Femur (tissue), 1 donor: Measurements from ENCODE around the gene DNER.

Experiments
- DNase-seq: peaks from one replicate; pipeline ENCODE4 v3.0.0-alpha.2; 2017

Gene DNER

DNA sequence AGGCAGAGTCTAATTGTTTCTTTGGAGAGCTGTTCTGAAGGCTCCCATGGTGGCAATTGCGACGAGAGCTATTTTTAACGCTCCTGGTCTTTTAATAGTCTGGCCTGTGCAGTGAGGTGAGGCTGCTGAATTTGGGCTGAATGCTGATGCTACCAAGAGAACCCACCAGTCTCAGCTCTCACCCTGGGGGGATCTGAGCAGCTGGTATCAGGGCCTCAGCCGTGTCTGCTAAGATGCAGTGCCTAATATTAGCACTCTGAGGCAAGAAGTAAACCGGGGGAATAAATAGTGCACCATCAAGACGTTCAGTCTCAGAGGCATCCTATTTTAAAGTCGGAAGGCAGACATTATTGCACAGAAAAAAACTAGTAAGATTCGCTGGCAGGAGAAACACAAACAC, 228.5 kb downstream of the DNER start:
- DNase-seq = no peak

DNA sequence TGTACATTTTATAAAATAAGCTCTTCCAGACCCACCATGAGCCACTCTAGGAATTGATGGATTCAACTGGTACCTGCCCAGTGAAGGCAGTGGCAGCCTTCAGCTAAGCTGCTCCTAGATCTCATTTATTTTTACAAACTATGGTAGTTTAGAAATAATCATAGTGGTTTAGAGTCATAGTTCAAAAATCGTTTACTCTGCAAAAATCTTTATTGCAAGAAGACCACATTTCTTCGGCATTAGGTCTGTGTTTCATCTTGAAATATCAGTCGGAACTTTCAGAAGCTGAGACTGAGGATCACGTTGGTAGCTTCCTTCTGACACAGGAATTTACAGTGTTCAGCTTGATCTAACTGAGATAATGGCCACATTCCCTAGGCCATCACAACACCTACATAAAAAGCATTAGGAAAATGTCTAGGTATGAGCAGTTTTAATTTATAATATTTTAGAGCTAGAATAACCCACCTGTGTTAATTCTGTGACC, 237.0 kb downstream of the DNER start:
- no peak for DNase-seq

DNA sequence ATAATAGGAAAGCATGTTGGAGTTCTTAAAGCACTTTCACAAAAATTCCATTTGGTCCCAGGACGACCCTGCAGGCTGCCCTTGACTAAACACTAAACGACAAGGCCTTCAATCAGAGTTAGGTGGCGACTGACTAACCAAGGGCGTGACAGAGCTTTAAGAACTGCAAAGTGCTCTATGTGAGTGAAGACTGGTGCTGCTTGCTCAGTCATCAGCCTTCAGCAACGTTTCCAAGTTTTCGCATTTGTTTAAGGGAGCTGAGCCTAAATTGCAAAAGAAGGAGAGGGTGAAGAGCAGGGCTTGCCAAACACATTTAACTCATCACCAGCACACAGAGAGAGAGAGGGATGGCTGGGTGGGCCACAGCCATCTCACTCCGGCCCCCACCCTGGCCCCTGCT, 238.6 kb downstream of the DNER start:
- DNase-seq = no peak

DNA sequence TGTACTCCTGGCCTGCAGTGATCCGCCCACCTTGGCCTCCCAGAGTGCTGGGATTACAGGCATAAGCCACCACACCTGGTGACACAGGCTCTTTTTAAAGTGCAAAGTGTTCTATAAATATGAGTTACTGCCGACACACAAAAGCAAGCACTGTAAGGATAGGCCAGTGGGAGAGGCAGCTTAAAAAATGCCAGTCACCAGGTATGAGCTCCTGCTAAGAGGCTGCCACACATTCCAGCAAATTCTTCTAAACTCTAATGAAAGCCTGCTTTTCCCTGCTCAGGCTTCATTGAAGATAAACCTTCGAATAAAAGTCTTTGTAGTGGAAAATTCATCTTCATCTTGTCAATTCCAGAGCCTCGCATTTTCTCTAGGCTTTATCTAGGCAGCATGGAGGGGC, 240.2 kb downstream of the DNER start:
- DNase-seq = no peak

DNA sequence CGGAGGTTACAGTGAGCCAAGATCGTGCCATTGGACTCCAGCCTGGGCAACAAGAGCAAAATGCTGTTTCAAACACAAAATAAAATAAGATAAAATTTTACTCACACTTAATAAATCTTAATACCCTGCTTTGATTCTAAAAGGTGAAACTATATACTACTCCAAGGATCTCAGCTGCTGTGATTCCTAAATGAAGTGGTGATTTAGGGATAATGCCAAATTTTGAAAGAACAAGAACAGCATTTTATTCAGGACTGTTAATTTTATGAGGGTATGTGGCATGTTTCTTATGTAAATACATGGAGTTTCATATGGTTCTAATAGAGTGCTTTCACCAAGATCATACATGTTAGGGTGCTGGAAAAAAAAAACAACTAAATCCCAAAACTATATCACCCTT, 243.6 kb downstream of the DNER start:
- DNase-seq = no peak

DNA sequence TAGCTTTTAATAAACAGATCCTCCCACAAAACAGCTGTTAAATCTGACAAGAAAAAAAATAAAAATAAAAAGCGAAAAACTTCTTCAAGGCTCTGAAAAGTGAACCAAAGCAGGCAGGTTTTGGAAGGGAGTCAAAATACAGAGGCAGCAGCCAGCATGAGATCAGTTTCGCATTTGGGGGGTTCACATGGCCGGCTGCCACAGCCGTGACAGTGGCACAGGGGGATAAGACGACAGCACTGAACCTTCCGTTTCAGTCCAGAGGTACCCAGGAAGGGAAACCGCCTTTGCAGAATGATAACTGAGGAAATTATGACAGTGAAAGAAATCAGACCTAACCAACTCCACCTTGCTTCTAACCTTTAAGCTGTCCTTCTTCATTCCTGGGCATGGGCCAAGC, 246.6 kb downstream of the DNER start:
- no peak for DNase-seq

DNA sequence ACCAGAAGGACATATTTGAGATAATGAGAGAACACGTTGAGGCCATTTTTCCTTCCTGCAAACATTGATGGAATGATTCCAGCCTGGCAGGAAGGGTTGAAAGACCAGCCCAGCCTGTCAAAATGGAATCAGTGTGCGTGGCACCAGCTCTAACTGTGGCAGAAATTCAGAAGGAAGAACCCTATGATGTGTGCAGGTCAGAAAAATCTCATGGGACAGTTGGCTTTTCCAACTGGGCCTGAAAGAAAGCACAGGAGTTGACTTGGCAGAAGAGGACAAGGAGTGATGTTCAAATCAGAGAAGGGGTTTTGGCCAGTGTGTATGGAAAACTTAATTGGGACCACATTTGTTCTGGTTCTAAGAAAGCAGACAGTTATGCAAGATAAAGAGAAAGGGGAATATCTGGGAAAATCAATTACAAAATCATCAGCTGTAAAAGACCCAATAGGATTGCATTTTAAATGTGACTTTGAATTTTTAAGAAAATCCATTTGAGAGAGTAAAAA, 250.5 kb downstream of the DNER start:
- DNase-seq = no peak

DNA sequence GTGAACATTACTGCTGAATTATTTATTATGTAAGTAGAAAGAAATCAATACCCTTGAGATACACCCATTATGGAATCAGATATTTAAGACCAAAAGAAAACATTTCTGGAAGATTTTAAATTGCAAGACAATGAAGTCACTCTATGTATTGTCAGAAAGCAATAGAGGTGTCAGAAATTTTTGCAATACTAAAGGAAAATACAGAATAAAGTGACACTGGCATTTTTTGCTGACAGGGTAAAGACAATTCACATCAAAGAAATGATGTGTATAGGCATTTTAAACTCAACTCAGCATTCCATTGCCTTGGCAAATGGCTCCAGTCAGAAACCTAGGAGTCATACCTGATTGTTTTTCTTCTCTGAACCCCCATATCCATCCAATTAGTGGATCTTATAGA, 252.2 kb downstream of the DNER start:
- DNase-seq = no peak

DNA sequence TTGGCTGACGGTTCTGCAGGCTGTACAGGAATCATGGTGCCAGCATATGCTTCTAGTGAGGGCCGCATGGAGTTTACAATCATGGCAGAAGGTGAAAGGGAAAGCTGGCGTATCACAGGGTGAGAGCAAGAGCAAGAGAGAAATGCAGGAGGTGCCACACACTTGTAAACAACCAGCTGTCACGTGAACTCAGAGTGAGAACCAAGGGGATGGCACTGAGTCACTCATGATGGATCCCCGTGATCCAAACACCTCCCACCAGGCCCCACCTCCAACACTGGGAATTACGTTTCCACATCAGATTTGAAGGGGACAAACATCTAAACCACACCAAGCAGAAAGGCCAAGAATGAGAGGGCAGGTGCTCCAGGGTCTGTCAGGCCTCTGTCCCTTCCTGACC, 258.3 kb downstream of the DNER start:
- DNase-seq = no peak

DNA sequence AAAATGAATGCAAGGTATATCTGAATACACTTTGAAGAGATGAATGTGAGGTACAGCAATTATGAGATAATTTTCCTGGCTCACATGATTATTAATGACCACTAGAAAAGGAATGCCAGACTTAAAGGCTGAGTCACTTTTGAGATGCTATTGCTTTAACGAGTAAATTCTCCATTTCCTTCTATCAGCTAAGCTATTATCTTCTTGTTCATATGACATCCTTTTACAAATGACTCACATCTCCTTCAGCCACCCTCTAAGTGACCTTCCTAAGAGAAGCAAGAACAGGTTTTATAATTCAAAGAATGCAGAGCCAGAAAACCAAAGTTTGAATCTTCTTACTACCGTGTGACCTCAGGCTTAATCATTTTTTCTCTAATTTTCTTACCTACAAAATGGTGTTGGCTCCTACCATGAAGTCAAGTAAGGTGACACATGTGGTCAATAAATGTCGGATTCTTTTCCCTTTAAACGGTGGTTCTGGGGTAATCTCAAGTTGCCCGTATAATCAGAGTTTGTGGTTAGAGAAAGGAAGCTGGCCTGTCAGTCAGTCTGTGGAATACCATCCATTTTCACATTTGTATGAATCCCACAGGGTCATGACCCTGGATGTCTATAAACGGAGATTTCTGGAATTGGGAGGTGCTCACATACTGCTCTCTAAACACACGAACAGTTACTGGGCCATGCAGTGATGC, 259.3 kb downstream of the DNER start:
- no peak for DNase-seq

DNA sequence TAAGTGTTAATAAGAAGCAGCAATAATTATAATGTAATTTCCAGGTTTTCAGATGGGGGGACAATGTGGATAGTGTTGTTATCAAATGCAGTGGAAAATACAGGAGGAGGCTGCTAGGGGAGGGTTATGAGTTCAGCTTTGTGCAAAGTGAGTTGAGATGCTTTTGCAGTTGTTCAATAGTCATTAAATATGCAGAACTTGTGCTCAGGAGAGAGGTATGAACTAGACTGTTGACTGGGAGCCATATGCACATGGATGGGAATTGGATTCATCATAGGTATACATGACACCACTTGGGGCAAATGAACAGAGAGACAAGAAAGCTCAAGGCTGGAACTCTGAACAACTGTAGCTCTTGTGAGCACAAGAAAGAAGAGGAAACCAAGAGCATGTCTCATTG, 261.1 kb downstream of the DNER start:
- DNase-seq = no peak

DNA sequence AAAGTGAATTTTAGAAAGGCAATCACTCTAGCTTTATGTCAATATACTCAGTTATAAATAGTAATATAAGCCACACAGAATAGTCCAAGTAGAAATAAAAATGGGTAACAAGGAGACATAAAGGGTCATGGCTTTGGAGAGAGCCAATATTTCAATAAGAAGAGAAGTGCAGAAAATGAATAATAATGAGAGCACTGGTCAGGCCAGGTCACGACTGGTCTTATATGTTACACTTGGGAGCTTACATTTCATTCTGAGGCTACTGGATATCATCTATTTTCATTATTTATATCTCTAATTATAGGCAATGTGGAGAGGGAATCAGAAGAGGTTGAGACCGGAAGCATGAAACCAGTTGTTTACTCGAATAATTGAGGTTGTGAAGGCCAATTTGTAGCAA, 262.5 kb downstream of the DNER start:
- no peak for DNase-seq

DNA sequence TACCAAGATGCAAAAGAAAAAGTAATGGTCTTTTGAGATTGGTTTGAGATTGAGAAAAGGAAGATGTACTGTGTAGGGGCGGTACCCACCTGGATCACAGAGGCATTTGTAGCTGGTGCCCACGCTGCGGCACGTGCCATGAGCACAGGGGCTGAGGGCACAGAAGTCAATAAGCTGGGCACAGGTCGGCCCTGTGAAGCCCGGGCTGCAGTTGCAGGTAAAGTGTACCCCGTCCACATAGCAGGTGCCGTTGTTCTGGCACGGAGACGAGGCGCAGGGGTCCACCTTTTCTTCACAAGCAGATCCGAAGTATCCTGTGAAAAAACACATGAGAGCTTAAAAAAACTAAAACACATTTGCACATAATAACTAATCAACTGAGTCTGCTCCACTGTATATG, 267.1 kb downstream of the DNER start:
- DNase-seq = no peak

DNA sequence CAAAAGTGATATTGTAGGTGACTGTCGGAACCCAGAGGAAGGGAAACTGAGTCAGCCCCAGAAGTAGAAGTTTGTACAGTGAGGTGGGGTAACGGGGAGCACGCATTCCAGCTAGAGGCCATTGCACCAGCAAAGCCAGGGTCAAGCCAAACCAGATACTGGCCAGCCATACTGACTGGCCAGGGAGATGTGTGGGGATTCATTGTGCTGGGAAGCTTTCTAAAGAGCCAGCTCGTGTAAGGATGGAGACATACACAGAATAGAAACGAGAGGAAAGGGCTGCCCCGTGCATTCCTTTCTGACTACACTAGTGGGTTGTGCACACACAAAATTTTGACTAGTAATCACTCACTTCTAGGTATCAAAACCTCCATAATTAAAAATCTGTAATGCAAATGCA, 268.0 kb downstream of the DNER start:
- DNase-seq = no peak

DNA sequence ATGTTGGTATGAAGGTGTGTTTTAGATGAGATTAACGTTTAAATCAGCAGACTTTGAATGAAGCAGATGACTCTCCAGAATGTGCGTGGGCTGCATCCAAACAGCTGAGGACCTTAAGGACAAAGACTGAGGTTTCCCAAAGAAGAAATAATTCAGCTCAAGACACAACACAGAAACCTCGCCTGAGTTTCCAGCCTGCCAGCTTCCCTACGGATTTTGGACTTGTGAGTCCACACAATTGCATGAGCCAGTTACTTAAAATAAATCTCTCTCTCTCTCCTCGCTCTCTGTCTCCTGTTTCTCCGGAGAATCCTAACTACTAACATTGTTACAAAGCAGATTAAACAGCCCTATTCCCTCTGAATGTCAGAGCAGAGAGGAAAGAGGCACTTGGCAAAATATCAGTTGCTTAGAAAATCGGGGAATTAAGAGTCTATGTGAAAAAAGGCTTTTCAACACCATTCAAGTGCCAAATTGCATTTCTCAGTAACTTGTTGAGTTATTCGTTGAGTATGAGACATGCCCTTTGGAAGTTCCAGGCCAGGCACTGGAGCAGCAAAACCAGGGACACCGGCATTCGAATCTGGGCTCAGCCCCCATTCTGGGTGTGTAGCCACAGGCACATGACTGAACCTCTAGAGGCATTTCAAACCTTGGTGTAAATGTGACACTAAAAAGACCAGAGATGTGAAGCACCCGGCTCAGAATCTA, 268.7 kb downstream of the DNER start:
- DNase-seq = peak; percentile 48

DNA sequence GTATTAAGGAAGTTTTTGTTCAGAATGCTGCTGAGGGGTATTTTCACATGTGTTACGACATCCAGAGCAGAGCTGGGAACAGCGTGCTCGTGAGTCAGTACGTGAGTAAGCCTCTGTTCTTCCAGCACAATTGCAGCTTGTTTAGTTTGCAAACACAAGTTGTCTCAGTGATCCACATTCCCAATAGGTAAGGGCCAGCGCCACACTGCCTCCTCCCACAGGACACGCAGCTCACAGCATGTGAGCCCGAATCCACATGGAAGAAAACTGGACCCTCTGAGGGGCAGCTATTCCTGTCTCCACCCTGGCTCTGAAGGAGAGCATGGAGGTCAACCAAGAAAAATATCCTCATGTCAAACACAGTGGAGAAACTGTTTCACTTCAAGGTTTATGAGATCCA, 269.3 kb downstream of the DNER start:
- peak; percentile 36 for DNase-seq

DNA sequence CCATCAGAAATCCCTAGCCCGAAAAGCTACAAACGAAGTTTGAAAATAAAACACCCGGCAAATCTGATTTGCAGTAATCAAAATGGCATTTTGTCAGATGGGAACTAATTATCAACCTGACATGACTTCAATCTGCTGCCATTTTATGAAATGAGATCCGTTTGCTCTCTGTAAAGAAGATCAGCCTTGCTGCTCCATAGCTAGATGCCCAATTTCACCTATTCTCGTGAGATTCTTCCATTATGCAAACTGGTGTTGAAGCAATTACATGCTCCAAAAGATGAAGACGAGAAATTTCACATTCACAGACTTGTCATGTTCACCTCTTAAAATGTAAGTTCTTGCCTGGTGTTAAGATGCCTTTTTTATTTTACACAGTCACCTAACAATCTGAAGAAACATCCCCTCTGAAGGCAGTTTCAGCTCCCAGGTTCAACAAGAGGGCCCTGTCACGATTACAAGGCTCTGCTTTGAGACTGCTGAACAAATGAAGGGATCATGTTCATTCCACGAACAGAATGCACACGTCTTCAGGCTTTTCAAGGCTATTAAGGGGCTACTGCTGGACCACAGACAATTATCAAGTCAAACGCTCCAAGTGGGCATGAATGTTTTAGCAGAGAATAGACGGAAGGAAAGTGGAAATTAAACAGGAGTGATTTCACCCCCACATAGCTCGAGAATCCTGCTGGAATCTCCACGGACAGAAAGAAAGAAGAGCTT, 270.6 kb downstream of the DNER start:
- no peak for DNase-seq

DNA sequence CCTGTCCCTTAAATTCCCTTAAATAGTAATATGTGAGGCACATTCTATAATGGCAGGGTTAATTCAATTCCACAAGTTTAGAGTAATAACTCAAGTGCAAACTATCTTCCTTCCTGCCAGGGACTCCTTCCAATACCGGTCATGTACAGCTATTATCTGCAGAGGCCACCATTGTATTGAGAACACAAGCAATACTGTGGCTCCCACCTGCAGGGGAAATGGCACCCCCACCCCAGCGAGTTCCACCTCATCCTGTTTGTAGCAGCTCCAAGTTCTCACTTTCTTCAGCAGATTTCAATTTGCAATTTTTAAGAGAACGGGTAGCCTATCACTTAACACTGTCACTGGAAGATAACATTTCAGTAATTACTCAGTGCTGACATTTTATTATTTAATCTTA, 271.2 kb downstream of the DNER start:
- DNase-seq = no peak

DNA sequence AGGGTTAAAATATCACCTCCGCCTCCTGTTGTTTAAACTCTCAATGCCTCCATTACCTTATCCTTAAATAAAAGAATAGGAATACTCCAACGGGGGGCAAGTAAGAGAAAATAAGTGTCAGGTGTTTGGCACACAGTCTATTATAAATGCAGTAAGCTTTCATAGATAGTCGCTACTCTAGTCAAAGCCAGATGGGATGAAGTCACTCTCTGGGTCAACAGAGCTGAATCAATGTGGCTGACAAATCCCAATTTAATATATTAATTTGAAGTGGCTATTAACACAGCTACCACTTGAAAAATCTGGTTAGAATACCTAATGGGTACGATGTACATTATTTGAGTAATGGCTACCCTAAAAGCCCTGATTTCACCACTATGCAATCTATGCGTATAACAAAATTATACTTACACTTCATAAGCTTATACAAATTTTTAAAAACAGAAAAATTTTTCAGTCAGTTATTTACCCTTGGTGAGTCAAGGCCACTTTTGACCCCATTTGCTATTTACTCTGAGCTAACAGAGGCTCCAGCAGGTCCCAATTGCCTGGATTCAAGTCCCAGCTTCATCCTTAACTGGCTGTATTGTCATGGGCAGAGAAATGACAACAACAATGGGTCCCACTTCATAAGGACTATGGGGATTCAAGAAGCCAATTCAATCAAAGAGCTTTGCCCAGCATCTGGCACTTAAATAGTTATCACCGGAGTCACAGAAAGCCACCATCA, 275.8 kb downstream of the DNER start:
- DNase-seq = no peak

DNA sequence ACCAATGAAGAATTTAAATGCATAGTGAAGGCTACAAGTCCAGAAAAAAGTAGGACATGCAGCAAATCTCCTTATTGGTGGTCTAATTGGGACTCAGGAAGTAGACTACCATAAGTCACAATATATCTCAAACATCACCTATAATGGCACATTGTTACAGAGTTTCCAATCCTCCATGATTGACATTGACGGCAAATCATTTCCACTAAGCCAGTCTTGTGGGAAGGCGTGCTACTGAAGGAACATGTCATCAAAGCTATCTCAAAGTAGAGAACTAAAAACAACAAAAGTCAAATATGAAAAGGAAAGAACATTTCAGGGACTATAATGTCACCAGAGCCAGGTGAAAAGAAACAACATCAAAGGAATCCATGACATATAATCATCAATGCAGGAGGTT, 276.9 kb downstream of the DNER start:
- no peak for DNase-seq

DNA sequence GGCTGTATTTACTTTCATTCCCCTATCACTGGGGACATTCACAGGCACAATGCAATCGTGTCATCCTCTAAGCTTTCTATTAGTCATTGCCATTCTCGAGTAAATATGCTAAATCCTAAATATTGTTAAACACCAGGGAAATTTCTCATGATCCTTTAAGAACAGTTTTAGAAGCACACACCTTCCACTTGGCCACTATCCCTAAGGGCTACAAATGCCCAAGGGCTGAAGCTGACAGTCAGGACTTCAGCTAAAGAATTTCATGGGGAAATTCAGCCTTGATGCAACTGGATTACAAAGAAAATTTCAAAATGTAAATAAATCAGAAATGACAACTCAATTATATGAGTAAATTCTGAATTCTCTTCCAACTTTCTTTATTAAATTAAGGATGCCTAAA, 280.2 kb downstream of the DNER start:
- no peak for DNase-seq

DNA sequence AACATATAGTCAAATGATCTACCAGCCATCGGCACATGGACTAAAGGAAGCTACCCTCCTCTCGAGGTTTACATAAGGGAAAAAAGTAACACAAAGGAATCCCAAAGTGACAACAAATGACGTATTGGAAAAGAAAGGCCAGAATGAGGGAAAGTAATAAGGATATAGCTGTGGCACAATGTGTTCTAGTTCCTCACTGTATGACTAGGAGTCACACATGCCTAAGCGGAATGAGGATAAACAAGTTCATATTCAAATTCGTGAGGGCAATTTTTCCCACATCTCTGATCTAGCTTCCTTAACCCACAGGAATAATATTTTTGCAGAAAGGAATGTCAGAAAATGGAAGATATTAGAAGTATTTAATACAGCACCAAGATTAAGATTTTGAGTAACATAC, 281.0 kb downstream of the DNER start:
- DNase-seq = no peak

DNA sequence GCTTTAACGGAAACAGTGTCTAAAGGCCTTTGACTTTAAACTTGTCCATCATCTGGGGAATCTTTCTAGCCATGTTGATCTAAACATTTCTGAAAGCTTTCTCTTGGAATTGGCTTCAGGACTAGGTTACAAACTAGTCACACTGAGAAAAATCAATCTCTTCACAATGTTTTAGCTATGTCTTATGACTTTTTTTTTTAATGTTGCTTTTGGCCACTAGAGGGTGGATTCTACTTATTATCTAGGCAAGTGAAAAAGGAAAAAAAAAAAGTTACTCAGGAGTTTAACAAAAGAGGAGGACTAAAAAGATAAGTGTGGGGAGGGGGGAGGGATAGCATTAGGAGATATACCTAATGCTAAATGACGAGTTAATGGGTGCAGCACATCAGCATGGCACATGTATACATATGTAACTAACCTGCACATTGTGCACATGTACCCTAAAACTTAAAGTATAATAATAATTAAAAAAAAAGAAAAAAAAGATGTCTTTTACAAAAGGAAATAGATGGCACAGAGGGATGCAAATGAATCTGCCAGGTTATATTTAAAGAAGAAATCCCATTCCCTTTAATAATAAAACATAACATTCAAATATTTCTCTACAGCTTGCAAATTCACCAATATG, 282.9 kb downstream of the DNER start:
- DNase-seq = no peak
